ENCODE measurements around the gene USP20. TPM values are rescaled to one million over a fixed set of nuclear protein-coding genes. Genes with fewer than 3 reads are reported as not detected.

USP20 gene
- total RNA-seq, 2 donors from 2014 or later: 24.4 to 25.8 TPM

DNA sequence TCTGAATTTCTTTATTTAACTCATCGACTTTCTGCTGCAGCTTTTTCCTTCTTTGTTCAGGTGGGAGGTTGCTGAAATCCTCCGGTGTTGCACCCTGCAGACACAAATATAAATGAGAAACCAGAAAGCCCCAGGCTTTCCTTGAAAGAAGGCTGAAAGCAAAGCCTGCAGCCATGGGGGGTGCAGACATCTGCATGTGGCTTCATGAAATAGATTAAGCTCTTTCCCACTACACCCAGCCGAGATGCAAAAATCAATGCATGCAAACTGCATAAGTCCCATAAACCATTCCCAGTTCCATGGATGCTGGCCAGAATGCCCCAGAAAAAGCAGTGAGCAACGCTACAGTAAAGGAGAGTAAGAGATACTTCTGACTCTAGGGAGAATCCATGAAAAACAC lies 73.6 kb downstream of the USP20 start:
- no peak overlapping the region for H3K27ac ChIP-seq (ENCODE audit: low read depth, low read length)
- no peak for DNase-seq
- H3K27me3 ChIP-seq (ENCODE audit: control insufficient read depth, insufficient read depth, low read length, poor library complexity, severe bottlenecking): no peaks in the 10 kb centered on the region
- WGBS, 2 experiments (ENCODE audit: insufficient coverage in 1 of 2, insufficient read length in 1 of 2): 75 to 79% methylated on average over 3 to 4 of the region's 4 CpGs
- H3K9me3 Mint-ChIP-seq: peaks cover 2% of the 10 kb centered on the region
- no peaks in the 10 kb centered on the region for H3K9me3 ChIP-seq (ENCODE audit: control insufficient read depth, low read length)
- H3K4me3 ChIP-seq (ENCODE audit: low read length): no peak overlapping the region
- H3K4me1 Mint-ChIP-seq: no peaks in the 10 kb centered on the region
- H3K27ac Mint-ChIP-seq: no peak overlapping the region
- H3K4me1 ChIP-seq (ENCODE audit: control insufficient read depth, insufficient read depth, low read length): peaks cover 3% of the 10 kb centered on the region
- H3K36me3 ChIP-seq (ENCODE audit: control insufficient read depth, insufficient read depth, low read length): peaks cover 23% of the 10 kb centered on the region
- no peaks in the 10 kb centered on the region for H3K27me3 Mint-ChIP-seq (ENCODE audit: insufficient read depth)
- H3K4me3 Mint-ChIP-seq: no peak overlapping the region
- no peak overlapping the region for H3K9ac ChIP-seq (ENCODE audit: extremely low read depth, low read length, poor library complexity, severe bottlenecking)
- TF ChIP-seq, protein P1, sequence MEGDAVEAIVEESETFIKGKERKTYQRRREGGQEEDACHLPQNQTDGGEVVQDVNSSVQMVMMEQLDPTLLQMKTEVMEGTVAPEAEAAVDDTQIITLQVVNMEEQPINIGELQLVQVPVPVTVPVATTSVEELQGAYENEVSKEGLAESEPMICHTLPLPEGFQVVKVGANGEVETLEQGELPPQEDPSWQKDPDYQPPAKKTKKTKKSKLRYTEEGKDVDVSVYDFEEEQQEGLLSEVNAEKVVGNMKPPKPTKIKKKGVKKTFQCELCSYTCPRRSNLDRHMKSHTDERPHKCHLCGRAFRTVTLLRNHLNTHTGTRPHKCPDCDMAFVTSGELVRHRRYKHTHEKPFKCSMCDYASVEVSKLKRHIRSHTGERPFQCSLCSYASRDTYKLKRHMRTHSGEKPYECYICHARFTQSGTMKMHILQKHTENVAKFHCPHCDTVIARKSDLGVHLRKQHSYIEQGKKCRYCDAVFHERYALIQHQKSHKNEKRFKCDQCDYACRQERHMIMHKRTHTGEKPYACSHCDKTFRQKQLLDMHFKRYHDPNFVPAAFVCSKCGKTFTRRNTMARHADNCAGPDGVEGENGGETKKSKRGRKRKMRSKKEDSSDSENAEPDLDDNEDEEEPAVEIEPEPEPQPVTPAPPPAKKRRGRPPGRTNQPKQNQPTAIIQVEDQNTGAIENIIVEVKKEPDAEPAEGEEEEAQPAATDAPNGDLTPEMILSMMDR (conservative IDR thresholded peaks at IDR 0.05): no peak
- peaks cover 33% of the 10 kb centered on the region for H3K36me3 Mint-ChIP-seq (ENCODE audit: low read depth)

GRCh38 chr9:129909851-129910250 lies 74.6 kb downstream of the USP20 start:
- Mint-ChIP-seq H3K4me3 (no peak overlapping the region), H3K27ac (no peak overlapping the region), H3K9me3 (peaks cover 2% of the 10 kb centered on the region), H3K27me3 (ENCODE audit: insufficient read depth) (no peaks in the 10 kb centered on the region), H3K4me1 (no peaks in the 10 kb centered on the region), H3K36me3 (ENCODE audit: low read depth) (peaks cover 30% of the 10 kb centered on the region)
- no peak for DNase-seq
- no peaks in the 10 kb centered on the region for H3K27me3 ChIP-seq (ENCODE audit: control insufficient read depth, insufficient read depth, low read length, poor library complexity, severe bottlenecking)
- H3K4me1 ChIP-seq (ENCODE audit: control insufficient read depth, insufficient read depth, low read length): peaks cover 3% of the 10 kb centered on the region
- no peak overlapping the region for H3K4me3 ChIP-seq (ENCODE audit: low read length)
- TF ChIP-seq, protein P1 (conservative IDR thresholded peaks at IDR 0.05): no peak
- H3K36me3 ChIP-seq (ENCODE audit: control insufficient read depth, insufficient read depth, low read length): peaks cover 23% of the 10 kb centered on the region
- no peaks in the 10 kb centered on the region for H3K9me3 ChIP-seq (ENCODE audit: control insufficient read depth, low read length)
- H3K9ac ChIP-seq (ENCODE audit: extremely low read depth, low read length, poor library complexity, severe bottlenecking): no peak overlapping the region
- H3K27ac ChIP-seq (ENCODE audit: low read depth, low read length): no peak overlapping the region
- WGBS, 2 experiments (ENCODE audit: insufficient coverage in 1 of 2, insufficient read length in 1 of 2): 93% methylated on average over 9 of the region's 9 CpGs

DNA sequence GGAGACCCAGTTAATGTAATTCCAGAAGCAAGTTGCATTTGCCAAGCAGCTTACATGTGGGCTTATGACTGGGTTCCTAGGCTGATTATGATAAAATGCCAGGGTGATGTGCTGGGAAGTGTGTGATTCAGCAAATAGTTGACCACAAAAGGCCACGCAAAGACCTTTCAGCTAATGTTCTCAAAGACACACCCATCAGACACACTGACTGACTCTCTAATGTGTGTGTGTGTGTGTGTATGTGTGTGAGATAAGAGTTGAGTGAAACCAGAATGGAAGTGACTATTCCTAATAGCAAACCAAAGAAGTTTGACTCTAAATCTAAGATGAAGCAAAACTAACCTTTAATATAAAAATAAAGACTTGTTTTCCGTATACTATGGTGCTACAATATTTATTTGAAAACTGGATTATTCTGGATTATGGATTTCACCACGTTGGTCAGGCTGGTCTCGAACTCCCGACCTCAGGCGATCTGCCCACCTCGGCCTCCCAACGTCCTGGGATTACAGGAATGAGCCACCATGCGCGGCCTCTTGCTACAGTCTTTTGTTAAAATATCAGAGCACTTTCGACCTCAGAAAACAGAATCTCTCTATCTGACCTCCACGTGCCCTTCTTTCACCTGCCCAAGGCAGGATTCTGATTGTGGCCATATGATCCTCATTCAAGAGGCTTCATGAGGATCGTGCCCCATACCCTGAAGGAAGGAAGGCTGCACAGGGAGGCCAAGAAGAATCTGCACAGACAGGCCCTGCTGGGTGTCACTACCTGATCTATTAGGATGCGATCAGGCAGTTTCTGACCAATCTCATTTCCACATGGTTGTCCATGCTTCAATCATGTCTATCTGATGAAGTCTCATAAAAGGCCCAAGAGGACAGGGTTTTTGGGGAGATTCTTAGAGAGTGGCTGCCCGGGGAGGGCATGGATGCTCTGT lies 75.6 kb downstream of the USP20 start:
- H3K4me3 Mint-ChIP-seq: no peak overlapping the region
- WGBS, 2 experiments (ENCODE audit: insufficient coverage in 1 of 2, insufficient read length in 1 of 2): 89 to 96% methylated on average over 11 to 15 of the region's 15 CpGs
- H3K36me3 ChIP-seq (ENCODE audit: control insufficient read depth, insufficient read depth, low read length): peaks cover 21% of the 10 kb centered on the region
- DNase-seq: no peak
- H3K9ac ChIP-seq (ENCODE audit: extremely low read depth, low read length, poor library complexity, severe bottlenecking): no peak overlapping the region
- peaks cover 2% of the 10 kb centered on the region for H3K9me3 Mint-ChIP-seq
- TF ChIP-seq, protein P1 (conservative IDR thresholded peaks at IDR 0.05): no peak
- H3K4me1 Mint-ChIP-seq: no peaks in the 10 kb centered on the region
- no peaks in the 10 kb centered on the region for H3K27me3 Mint-ChIP-seq (ENCODE audit: insufficient read depth)
- H3K36me3 Mint-ChIP-seq (ENCODE audit: low read depth): peaks cover 22% of the 10 kb centered on the region
- peaks cover 3% of the 10 kb centered on the region for H3K4me1 ChIP-seq (ENCODE audit: control insufficient read depth, insufficient read depth, low read length)
- H3K27ac Mint-ChIP-seq: no peak overlapping the region
- no peaks in the 10 kb centered on the region for H3K27me3 ChIP-seq (ENCODE audit: control insufficient read depth, insufficient read depth, low read length, poor library complexity, severe bottlenecking)
- no peak overlapping the region for H3K4me3 ChIP-seq (ENCODE audit: low read length)
- H3K9me3 ChIP-seq (ENCODE audit: control insufficient read depth, low read length): no peaks in the 10 kb centered on the region
- no peak overlapping the region for H3K27ac ChIP-seq (ENCODE audit: low read depth, low read length)
